HepG2 (cell line): ENCODE data around the gene TMC8. TPM values are rescaled to one million over a fixed set of nuclear protein-coding genes. Genes with fewer than 3 reads are reported as not detected.

Source experiments
- ARHGAP35 ChIP-seq: sonication (generic); formaldehyde crosslinking; IDR thresholded peaks from 2 replicates; pipeline ENCODE4 v1.9.0; 2022; ENCODE audit warnings: mild to moderate bottlenecking, inconsistent platforms, moderate library complexity, missing genetic modification reagents, borderline replicate concordance
- ELF4 ChIP-seq: sonication (generic); formaldehyde crosslinking; IDR thresholded peaks from 2 replicates; pipeline ENCODE4 v1.5.0; 2020; ENCODE audit warnings: missing genetic modification reagents, mild to moderate bottlenecking, moderate library complexity, borderline replicate concordance
- GTF2F1 ChIP-seq: fragments of 150-350 bp; IDR thresholded peaks from 2 replicates; pipeline ENCODE4 v1.6.1; 2014; ENCODE audit warnings: low read length
- NCOA5 ChIP-seq: sonication (generic); formaldehyde crosslinking; IDR thresholded peaks from 2 replicates; pipeline ENCODE4 v1.4.0; 2020; ENCODE audit warnings: missing genetic modification reagents
- NRL ChIP-seq: sonication (generic); formaldehyde crosslinking; IDR thresholded peaks from 2 replicates; pipeline ENCODE4 v1.5.0; 2020; ENCODE audit warnings: missing genetic modification reagents, mild to moderate bottlenecking, moderate library complexity, borderline replicate concordance
- SP140L ChIP-seq: sonication (generic); formaldehyde crosslinking; IDR thresholded peaks from 2 replicates; pipeline ENCODE4 v1.4.0; 2020; ENCODE audit warnings: missing genetic modification reagents, borderline replicate concordance
- TAF15 ChIP-seq: fragments of 200-400 bp; formaldehyde crosslinking; IDR thresholded peaks from one replicate; pipeline ENCODE4 v1.6.1; 2018; ENCODE audit warnings: mild to moderate bottlenecking, low read depth, low read length; ENCODE audit not compliant: poor library complexity, severe bottlenecking
- TOPORS ChIP-seq: sonication (generic); formaldehyde crosslinking; IDR thresholded peaks from 2 replicates; pipeline ENCODE4 v1.8.0; 2023; ENCODE audit warnings: mild to moderate bottlenecking, missing genetic modification reagents
- ZFP37 ChIP-seq: sonication (generic); formaldehyde crosslinking; IDR thresholded peaks from 2 replicates; pipeline ENCODE4 v1.4.0; 2020; ENCODE audit warnings: missing genetic modification reagents, borderline replicate concordance
- ZFP82 ChIP-seq: sonication (generic); formaldehyde crosslinking; IDR thresholded peaks from 2 replicates; pipeline ENCODE4 v1.5.1; 2020; ENCODE audit warnings: mild to moderate bottlenecking, missing genetic modification reagents, borderline replicate concordance
- ZKSCAN8 ChIP-seq: IDR thresholded peaks from 2 replicates; pipeline ENCODE4 v1.6.1; 2016; ENCODE audit warnings: borderline replicate concordance, missing genetic modification reagents, missing compliant biosample characterization
- ZNF232 ChIP-seq: sonication (generic); formaldehyde crosslinking; IDR thresholded peaks from 2 replicates; pipeline ENCODE4 v1.4.0; 2020; ENCODE audit warnings: missing genetic modification reagents, borderline replicate concordance
- ZNF430 ChIP-seq: sonication (generic); formaldehyde crosslinking; IDR thresholded peaks from 2 replicates; pipeline ENCODE4 v1.9.0; 2021; ENCODE audit warnings: mild to moderate bottlenecking, missing genetic modification reagents
- ZNF547 ChIP-seq: sonication (generic); formaldehyde crosslinking; IDR thresholded peaks from 2 replicates; pipeline ENCODE4 v1.5.1; 2020; ENCODE audit warnings: mild to moderate bottlenecking, missing genetic modification reagents
- ZNF605 ChIP-seq: sonication (generic); formaldehyde crosslinking; IDR thresholded peaks from 2 replicates; pipeline ENCODE4 v1.8.0; 2022; ENCODE audit warnings: mild to moderate bottlenecking, missing genetic modification reagents
- ZNF616 ChIP-seq: sonication (generic); formaldehyde crosslinking; IDR thresholded peaks from 2 replicates; pipeline ENCODE4 v1.5.0; 2020; ENCODE audit warnings: low read depth, mild to moderate bottlenecking, missing genetic modification reagents
- ZNF766 ChIP-seq: sonication (generic); formaldehyde crosslinking; IDR thresholded peaks from 2 replicates; pipeline ENCODE4 v1.5.0; 2020; ENCODE audit warnings: missing genetic modification reagents, borderline replicate concordance
- ZSCAN21 ChIP-seq: sonication (generic); formaldehyde crosslinking; IDR thresholded peaks from 2 replicates; pipeline ENCODE4 v1.8.0; 2022; ENCODE audit warnings: mild to moderate bottlenecking, missing genetic modification reagents, moderate library complexity, borderline replicate concordance
- polyA plus RNA-seq, 8 experiments: library from polyadenylated mRNA; depleted of rRNA in 3 of 8; stranded (reverse) in 7 of 8; unstranded in 1 of 8; fragments of >200 nt; fragmentation: Illumina TruSeq in 4 of 8; extraction: Trizol in 4 of 8; gene quantifications; 2 replicates each; pipeline versions ENCODE4 v1.2.1 to v1.2.3, GENCODE V29; 2011 to 2016; ENCODE audit warnings: low read depth in 4 of 8, missing spikeins in 1 of 8, mixed read lengths in 1 of 8; ENCODE audit not compliant: insufficient read depth in 1 of 8
- total RNA-seq, 5 experiments: library from RNA; depleted of rRNA; stranded (reverse); fragments of >200 nt; fragmentation: Illumina TruSeq; extraction: Trizol; gene quantifications; 2 replicates each; pipeline ENCODE4 v1.2.3, GENCODE V29; 2016; ENCODE audit warnings: low read depth in 1 of 5
- TF ChIP-seq, protein P1 (sequence below): sonication (generic); formaldehyde crosslinking; IDR thresholded peaks from 2 replicates; pipeline ENCODE4 v1.5.1; 2020; ENCODE audit warnings: mild to moderate bottlenecking, missing genetic modification reagents, borderline replicate concordance
- TF ChIP-seq, protein P2 (sequence below): sonication (generic); formaldehyde crosslinking; IDR thresholded peaks from 2 replicates; pipeline ENCODE4 v1.8.1; 2023; ENCODE audit warnings: mild to moderate bottlenecking, missing genetic modification reagents, borderline replicate concordance
- TF ChIP-seq, protein P3 (sequence below): sonication (generic); formaldehyde crosslinking; IDR thresholded peaks from 2 replicates; pipeline ENCODE4 v1.4.0; 2020; ENCODE audit warnings: missing genetic modification reagents
- TF ChIP-seq, protein P4 (sequence below): sonication (generic); formaldehyde crosslinking; IDR thresholded peaks from 2 replicates; pipeline ENCODE4 v1.8.0; 2022; ENCODE audit warnings: mild to moderate bottlenecking, missing genetic modification reagents, borderline replicate concordance

TMC8 gene
- total and polyA plus RNA-seq, 2 of the 13 experiments (the other 11 are each of a cell fraction or from before 2014, with no cell fraction given) = 0.53 to 7.8 TPM

DNA sequence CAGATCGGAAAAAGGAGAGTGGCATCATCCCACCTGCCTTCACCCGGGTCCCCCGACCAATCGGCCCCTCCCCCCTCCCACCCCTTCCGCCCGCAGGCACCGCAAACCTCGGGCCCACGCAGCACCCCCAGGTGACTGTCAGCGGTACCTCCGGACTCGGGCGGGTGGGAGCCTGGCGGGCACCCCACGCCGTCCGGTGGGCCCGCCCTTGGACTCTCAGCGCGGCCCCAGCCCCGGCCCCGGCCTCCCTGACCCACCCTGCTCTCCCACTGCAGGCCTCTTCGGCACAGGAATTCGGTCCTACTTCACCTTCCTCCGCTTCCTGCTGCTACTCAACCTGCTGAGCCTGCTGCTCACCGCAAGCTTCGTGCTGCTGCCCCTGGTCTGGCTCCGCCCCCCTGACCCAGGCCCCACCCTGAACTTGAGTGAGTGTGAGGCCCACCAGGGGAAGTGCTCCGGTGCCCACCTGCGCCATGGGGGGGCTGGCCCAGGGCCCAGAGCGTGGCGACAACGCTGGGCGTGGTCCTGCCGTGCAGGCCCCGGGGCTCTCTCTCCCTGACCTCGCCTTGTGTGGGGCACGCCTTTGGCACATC lies 1.6 kb downstream of the TMC8 start (continued):
- TF ChIP-seq, protein P1, sequence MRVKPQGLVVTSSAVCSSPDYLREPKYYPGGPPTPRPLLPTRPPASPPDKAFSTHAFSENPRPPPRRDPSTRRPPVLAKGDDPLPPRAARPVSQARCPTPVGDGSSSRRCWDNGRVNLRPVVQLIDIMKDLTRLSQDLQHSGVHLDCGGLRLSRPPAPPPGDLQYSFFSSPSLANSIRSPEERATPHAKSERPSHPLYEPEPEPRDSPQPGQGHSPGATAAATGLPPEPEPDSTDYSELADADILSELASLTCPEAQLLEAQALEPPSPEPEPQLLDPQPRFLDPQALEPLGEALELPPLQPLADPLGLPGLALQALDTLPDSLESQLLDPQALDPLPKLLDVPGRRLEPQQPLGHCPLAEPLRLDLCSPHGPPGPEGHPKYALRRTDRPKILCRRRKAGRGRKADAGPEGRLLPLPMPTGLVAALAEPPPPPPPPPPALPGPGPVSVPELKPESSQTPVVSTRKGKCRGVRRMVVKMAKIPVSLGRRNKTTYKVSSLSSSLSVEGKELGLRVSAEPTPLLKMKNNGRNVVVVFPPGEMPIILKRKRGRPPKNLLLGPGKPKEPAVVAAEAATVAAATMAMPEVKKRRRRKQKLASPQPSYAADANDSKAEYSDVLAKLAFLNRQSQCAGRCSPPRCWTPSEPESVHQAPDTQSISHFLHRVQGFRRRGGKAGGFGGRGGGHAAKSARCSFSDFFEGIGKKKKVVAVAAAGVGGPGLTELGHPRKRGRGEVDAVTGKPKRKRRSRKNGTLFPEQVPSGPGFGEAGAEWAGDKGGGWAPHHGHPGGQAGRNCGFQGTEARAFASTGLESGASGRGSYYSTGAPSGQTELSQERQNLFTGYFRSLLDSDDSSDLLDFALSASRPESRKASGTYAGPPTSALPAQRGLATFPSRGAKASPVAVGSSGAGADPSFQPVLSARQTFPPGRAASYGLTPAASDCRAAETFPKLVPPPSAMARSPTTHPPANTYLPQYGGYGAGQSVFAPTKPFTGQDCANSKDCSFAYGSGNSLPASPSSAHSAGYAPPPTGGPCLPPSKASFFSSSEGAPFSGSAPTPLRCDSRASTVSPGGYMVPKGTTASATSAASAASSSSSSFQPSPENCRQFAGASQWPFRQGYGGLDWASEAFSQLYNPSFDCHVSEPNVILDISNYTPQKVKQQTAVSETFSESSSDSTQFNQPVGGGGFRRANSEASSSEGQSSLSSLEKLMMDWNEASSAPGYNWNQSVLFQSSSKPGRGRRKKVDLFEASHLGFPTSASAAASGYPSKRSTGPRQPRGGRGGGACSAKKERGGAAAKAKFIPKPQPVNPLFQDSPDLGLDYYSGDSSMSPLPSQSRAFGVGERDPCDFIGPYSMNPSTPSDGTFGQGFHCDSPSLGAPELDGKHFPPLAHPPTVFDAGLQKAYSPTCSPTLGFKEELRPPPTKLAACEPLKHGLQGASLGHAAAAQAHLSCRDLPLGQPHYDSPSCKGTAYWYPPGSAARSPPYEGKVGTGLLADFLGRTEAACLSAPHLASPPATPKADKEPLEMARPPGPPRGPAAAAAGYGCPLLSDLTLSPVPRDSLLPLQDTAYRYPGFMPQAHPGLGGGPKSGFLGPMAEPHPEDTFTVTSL (CRISPR knock-in tag) = no peak
- no peak for TF ChIP-seq TAF15
- TF ChIP-seq ZNF232 (CRISPR knock-in tag) = no peak
- TF ChIP-seq ZKSCAN8 = no peak
- TF ChIP-seq ZSCAN21 (CRISPR knock-in tag) = peak; percentile 45; the same call in 1 of the 2 replicates
- no peak for TF ChIP-seq SP140L (CRISPR knock-in tag)
- 0 out of 2 replicates have a peak, but pooled peaks have one; percentile 38 for TF ChIP-seq ZNF430
- TF ChIP-seq, protein P2, sequence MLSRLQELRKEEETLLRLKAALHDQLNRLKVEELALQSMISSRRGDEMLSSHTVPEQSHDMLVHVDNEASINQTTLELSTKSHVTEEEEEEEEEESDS (CRISPR knock-in tag) = no peak
- TF ChIP-seq ARHGAP35 (CRISPR knock-in tag) = peak; percentile 23; the same call in 1 of the 2 replicates
- TF ChIP-seq TOPORS (CRISPR knock-in tag) = no peak
- no peak for TF ChIP-seq ZNF766 (CRISPR knock-in tag)
- TF ChIP-seq, protein P3, sequence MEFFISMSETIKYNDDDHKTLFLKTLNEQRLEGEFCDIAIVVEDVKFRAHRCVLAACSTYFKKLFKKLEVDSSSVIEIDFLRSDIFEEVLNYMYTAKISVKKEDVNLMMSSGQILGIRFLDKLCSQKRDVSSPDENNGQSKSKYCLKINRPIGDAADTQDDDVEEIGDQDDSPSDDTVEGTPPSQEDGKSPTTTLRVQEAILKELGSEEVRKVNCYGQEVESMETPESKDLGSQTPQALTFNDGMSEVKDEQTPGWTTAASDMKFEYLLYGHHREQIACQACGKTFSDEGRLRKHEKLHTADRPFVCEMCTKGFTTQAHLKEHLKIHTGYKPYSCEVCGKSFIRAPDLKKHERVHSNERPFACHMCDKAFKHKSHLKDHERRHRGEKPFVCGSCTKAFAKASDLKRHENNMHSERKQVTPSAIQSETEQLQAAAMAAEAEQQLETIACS (CRISPR knock-in tag) = no peak
- TF ChIP-seq, protein P4, sequence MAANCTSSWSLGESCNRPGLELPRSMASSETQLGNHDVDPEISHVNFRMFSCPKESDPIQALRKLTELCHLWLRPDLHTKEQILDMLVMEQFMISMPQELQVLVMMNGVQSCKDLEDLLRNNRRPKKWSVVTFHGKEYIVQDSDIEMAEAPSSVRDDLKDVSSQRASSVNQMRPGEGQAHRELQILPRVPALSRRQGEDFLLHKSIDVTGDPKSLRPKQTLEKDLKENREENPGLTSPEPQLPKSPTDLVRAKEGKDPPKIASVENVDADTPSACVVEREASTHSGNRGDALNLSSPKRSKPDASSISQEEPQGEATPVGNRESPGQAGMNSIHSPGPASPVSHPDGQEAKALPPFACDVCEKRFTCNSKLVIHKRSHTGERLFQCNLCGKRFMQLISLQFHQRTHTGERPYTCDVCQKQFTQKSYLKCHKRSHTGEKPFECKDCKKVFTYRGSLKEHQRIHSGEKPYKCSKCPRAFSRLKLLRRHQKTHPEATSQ = no peak
- TF ChIP-seq NRL (CRISPR knock-in tag) = peak; percentile 34; the same call in 1 of the 2 replicates
- TF ChIP-seq ELF4 (CRISPR knock-in tag) = no peak
- no peak for TF ChIP-seq GTF2F1
- no peak for TF ChIP-seq NCOA5
- TF ChIP-seq ZFP82 (CRISPR knock-in tag) = no peak
- TF ChIP-seq ZFP37 (CRISPR knock-in tag) = no peak
- TF ChIP-seq ZNF605 (CRISPR knock-in tag) = peak; percentile 57; the same call in 1 of the 2 replicates
- no peak for TF ChIP-seq ZNF616 (CRISPR knock-in tag)
- peak; percentile 68 for TF ChIP-seq ZNF547 (CRISPR knock-in tag)
